Measurements from ENCODE around the gene PHF20. TPM values are rescaled to one million over a fixed set of nuclear protein-coding genes. Genes with fewer than 3 reads are reported as not detected.
"Not testable (repeated sequence)": the region's sequence is repeated elsewhere in the genome, so short reads cannot be mapped to it uniquely, and the experiment has no call there.

Gene PHF20
- total RNA-seq, 1 donor from 2014 or later: 42.2 TPM

DNA sequence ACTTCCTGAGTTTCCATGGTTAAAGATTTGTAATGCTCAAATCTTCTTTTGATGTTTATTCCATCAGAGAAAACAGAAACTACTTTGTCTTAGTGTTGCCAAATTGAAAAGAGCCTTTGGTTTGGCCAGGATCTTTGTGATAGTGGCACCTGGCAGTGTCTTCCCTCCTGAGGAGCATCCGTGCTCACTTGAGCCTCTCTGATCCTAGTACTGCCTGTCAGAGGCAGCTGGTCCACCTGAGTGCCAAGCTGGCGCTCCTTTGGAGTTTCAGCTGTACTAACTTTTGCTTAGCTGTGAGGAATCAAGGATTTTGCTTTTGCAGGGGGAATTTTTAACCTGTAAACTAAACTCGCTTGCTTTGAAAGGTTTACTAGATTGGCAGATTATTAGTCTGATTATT is 121.1 kb downstream of the PHF20 start:
- no peaks in the 10 kb centered on the region for H3K27me3 Mint-ChIP-seq
- H3K36me3 Mint-ChIP-seq (ENCODE audit: insufficient read depth): peaks cover 1% of the 10 kb centered on the region
- DNase-seq (ENCODE audit: low spot score, unreplicated experiment): no peak
- H3K9me3 Mint-ChIP-seq (ENCODE audit: low read depth): no peaks in the 10 kb centered on the region
- H3K4me1 Mint-ChIP-seq (ENCODE audit: low read depth): no peaks in the 10 kb centered on the region
- no peak overlapping the region for H3K4me3 Mint-ChIP-seq (ENCODE audit: low read depth)
- H3K27ac Mint-ChIP-seq: peak overlapping the region; percentile 23
- TF ChIP-seq, protein P1, sequence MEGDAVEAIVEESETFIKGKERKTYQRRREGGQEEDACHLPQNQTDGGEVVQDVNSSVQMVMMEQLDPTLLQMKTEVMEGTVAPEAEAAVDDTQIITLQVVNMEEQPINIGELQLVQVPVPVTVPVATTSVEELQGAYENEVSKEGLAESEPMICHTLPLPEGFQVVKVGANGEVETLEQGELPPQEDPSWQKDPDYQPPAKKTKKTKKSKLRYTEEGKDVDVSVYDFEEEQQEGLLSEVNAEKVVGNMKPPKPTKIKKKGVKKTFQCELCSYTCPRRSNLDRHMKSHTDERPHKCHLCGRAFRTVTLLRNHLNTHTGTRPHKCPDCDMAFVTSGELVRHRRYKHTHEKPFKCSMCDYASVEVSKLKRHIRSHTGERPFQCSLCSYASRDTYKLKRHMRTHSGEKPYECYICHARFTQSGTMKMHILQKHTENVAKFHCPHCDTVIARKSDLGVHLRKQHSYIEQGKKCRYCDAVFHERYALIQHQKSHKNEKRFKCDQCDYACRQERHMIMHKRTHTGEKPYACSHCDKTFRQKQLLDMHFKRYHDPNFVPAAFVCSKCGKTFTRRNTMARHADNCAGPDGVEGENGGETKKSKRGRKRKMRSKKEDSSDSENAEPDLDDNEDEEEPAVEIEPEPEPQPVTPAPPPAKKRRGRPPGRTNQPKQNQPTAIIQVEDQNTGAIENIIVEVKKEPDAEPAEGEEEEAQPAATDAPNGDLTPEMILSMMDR (IDR thresholded peaks at IDR 0.05; ENCODE audit: unreplicated experiment): no peak

DNA sequence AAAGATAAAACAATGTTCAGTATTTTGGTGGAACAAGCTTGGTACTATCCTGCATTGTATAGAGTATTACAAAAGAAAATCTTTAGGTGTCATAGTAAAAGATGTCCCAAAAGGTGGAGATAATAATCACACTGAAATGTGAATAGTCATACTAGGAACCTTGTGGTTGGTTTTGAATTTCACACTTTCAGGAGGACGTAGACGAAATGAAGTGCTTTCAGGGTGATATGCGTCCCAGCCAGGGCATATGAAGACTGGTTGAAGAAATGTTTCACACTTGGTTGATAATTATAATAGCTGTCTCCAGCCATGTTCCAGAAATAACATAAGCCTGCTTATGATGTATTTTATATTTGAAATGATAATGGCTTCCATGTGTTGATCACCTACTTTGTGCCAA is 122.1 kb downstream of the PHF20 start:
- TF ChIP-seq, protein P1 (IDR thresholded peaks at IDR 0.05; ENCODE audit: unreplicated experiment): no peak
- H3K4me1 Mint-ChIP-seq (ENCODE audit: low read depth): no peaks in the 10 kb centered on the region
- no peak for DNase-seq (ENCODE audit: low spot score, unreplicated experiment)
- H3K36me3 Mint-ChIP-seq (ENCODE audit: insufficient read depth): peaks cover 1% of the 10 kb centered on the region
- H3K27ac Mint-ChIP-seq: no peak overlapping the region
- no peak overlapping the region for H3K4me3 Mint-ChIP-seq (ENCODE audit: low read depth)
- no peaks in the 10 kb centered on the region for H3K9me3 Mint-ChIP-seq (ENCODE audit: low read depth)
- H3K27me3 Mint-ChIP-seq: no peaks in the 10 kb centered on the region

DNA sequence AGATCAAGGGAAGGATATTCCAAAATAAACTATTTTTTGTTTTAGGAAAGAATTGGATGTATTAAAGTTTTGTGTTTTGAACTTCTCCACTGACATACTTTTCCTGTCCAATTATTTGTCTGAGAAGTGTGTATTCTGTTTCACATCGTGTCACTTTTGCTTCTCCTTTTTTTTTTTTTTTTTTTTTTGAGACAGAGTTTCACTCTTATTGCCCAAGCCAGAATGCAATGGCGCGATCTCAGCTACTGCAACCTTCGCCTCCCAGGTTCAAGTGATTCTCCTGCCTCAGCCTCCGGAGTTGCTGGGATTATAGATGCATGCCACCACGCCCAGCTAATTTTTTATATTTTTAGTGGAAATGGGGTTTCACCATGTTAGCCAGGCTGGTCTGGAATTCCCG is 123.7 kb downstream of the PHF20 start:
- not testable (repeated sequence) for H3K4me3 Mint-ChIP-seq (ENCODE audit: low read depth); H3K4me1 Mint-ChIP-seq (ENCODE audit: low read depth); H3K36me3 Mint-ChIP-seq (ENCODE audit: insufficient read depth); DNase-seq (ENCODE audit: low spot score, unreplicated experiment); H3K27me3 Mint-ChIP-seq; H3K27ac Mint-ChIP-seq; H3K9me3 Mint-ChIP-seq (ENCODE audit: low read depth)

- H3K36me3 Mint-ChIP-seq (ENCODE audit: insufficient read depth): no peaks in the 10 kb centered on the region
- no peaks in the 10 kb centered on the region for H3K9me3 Mint-ChIP-seq (ENCODE audit: low read depth)
- DNase-seq (ENCODE audit: low spot score, unreplicated experiment): no peak
- peaks cover 7% of the 10 kb centered on the region for H3K4me1 Mint-ChIP-seq (ENCODE audit: low read depth)
- H3K27me3 Mint-ChIP-seq: no peaks in the 10 kb centered on the region
- no peak overlapping the region for H3K4me3 Mint-ChIP-seq (ENCODE audit: low read depth)
- TF ChIP-seq, protein P1 (IDR thresholded peaks at IDR 0.05; ENCODE audit: unreplicated experiment): no peak
- H3K27ac Mint-ChIP-seq: no peak overlapping the region
These were observed 127.2 kb downstream of the PHF20 start for GRCh38 chr20:35899064-35899463.

DNA sequence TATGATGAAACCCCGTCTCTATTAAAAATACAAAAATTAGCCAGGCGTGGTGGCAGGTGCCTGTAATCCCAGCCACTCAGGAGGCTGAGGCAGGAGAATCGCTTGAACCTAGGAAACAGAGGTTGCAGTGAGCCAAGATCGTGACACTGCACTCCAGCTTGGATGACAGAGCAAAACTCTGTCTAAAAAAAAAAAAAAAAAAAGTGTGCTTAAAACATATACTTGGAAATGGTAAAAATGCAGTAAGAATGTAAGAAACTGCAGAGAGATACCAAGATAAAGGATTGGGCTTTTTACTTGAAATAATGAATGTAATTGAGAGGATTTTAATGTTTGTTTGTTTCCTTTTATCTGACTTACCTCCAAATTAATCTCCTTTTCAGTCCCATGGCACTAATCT is 129.4 kb downstream of the PHF20 start:
- not testable (repeated sequence) for H3K36me3 Mint-ChIP-seq (ENCODE audit: insufficient read depth); H3K27ac Mint-ChIP-seq; H3K9me3 Mint-ChIP-seq (ENCODE audit: low read depth); H3K4me3 Mint-ChIP-seq (ENCODE audit: low read depth); H3K4me1 Mint-ChIP-seq (ENCODE audit: low read depth); H3K27me3 Mint-ChIP-seq; DNase-seq (ENCODE audit: low spot score, unreplicated experiment)

DNA sequence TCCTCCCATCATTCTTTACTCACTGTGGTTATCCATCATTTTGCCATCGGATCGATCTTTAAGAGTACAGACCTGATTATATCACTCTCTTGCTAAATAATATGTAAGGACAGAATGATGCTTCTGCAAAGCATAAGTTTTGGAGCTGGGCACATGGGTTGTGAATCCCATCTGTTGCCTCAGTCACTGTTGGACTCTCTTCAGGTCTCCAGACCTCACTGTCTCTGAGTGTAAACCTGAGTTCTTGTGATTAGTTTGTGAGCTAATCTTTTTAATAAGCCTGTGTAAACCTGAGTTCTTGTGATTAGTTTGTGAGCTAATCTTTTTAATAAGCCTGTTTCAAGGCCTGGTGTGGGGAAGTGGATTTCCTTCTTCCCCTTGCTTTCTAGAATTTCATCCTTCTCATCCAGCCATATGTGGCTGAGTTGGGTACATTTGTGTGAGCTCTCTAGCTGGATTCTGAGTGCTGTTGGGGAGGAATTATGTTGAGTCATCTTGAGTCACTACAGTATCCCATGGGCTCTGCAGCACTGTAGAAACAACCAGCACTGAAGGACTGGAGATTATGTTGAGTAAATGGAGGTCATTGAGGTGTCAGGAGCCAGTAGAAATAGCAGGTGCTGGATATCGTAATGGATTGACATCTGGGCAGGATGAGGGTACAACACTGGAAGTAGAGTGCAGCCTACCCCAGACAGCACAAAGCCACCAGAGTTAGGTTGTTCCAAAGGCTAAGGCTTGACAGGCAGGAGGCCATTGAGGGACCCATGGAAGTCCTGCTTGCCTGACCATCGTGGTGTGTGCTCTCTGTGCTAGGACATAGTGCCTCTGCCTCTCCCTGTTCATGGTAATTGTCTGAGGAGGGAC is 130.1 kb downstream of the PHF20 start:
- Mint-ChIP-seq H3K36me3 (ENCODE audit: insufficient read depth) (peaks cover 1% of the 10 kb centered on the region), H3K27me3 (no peaks in the 10 kb centered on the region)

More for the DNA sequence above, 130.1 kb downstream of the PHF20 start:
- TF ChIP-seq, protein P1 (IDR thresholded peaks at IDR 0.05; ENCODE audit: unreplicated experiment): no peak
- Mint-ChIP-seq H3K9me3 (ENCODE audit: low read depth) (no peaks in the 10 kb centered on the region), H3K4me3 (ENCODE audit: low read depth) (no peak overlapping the region), H3K4me1 (ENCODE audit: low read depth) (peaks cover 7% of the 10 kb centered on the region), H3K27ac (peak overlapping the region; percentile 4)
- DNase-seq (ENCODE audit: low spot score, unreplicated experiment): no peak
